SHP77 (cell line): ENCODE measurements around the gene ADPGK.

Experiments
- DNase-seq, 2 experiments: peaks; one replicate each; lab custom pipeline; 2025; lab: John Stamatoyannopoulos, UW

Gene ADPGK

DNA sequence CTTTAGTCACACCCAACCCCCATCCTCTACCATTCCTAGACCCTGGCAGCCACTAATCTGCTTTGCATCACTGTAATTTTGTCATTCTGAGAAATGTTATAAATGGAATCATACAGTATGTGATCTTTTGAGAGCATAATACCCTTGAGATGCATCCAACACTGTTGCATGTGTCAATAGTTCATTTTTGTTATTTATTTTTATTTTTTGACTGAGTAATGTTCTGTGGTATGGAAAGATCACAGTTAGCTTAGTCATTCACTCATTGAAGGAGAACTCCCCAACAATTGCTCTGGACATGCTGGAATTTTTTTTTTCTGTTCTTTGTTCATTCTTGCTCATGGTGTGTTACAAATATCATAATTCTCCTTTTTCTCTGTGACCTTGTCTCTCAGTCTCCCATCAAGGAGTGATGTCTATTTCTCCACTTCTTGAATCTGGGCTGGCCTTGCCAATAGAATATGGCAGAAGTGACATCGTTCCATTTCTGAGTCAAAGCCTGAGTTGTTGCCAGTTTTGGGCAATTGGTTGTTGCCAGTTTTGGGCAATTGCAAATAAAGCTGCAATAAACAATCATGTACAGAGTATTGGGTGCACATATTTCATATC is 6.8 kb upstream of the ADPGK start:
- no peak for DNase-seq

DNA sequence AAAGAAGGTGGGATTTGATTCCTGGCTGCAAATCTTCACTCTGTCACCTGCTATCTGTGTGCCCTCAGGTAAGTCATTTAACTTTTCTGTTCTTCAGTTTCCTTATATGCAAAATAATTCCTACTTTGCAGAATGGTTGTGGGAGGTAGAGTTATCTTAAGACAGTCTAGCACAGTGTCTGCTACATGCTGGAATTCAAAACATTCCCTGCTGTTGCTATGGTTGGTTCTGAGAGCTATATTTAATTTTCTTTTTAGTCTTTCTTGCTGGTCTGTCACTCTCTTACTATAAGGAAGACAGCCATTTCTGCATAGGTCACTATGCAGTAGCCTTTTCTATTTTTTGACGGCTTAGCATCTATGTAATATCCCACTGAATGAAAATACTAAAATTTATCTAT is 4.0 kb upstream of the ADPGK start:
- DNase-seq: no peak

DNA sequence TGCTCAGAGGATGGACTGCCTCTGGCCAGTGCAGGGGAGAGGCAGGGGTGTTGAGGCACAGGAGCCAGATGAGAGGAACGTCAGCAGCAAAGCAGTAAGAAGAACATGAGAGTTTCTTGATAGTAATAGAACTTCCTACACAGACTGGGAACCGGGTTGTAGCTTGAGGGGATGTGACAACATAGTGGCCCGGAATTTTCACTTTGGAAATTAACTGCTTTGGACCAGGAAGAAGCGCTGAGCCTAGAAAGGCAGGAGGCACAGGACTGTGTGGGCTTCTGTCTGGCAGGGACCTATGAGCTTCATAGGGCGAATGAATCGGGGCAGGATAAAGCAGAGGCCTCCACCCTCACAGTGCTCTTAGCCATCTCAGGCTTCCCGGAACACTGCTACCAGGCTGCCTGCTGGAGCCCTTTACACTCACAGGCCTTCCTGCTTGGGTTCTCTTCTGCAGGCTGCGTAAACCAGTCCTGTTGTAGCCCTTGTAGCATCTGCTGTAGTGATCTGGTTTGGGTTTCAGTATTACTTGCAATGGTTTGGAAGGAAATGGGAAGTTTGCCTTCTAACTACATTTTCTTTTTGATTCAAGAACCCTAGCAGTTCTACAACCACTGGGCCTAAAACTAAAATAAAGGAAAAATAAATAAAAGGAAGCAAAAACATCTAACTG is 3.3 kb upstream of the ADPGK start:
- DNase-seq: no peak

DNA sequence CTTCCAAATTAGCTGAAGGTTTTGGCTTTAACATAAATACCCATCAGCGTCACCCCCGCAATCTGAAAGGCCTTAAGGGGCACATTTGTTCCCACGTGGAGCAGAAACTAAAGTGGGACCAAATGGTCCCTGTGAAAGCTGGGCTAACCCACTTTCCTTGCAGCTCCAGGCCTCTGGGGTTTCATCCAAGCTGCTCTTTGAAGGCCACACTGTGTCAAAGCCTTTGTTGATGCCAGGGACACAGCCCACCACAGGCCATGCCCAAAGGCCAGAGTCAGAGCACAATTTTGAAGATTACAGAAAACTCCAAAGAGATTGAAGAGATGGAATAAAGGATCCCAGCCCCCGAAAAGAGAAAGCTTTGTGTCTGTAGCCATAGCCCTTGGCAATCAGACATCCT is 2.7 kb upstream of the ADPGK start:
- DNase-seq: no peak

DNA sequence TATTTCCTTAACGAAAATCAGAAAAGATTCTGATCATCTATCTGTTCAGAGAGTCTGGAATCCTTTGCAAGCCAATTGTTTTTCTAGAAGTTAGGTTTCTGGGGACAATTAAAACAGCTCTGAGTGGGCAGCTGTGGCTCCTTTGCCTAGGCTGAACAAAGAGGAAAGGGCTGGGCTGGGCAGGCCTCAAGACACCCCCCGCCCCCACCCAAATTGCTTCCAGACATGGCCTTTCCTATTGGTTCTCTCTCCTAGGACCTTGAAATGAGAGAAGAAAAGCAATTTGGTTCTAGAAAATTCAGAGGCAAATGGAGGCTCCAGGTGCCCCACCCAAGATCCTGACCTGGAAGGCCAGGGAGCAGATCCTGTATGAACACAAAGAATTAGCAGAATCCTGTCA is 2.3 kb upstream of the ADPGK start:
- no peak for DNase-seq

DNA sequence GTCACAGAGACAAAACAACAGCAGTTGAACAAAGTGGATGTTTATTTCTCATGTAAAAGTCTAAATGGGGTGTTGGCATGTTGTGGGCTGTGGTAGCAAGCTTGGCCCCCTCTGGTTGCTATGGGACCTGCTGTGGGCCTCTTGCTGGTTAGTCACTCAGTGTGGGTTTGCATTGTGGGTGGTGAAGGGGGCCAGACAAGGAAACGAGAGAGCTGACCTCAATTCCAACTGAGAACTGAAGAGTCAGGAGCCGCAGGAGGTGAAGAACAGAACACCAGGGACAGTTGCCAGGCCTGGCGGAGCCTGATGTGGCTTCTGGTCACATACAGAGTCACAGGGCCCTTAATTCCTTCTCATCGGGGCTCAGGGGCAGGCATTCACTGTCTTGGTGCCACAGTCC is 1.9 kb upstream of the ADPGK start:
- no peak for DNase-seq

DNA sequence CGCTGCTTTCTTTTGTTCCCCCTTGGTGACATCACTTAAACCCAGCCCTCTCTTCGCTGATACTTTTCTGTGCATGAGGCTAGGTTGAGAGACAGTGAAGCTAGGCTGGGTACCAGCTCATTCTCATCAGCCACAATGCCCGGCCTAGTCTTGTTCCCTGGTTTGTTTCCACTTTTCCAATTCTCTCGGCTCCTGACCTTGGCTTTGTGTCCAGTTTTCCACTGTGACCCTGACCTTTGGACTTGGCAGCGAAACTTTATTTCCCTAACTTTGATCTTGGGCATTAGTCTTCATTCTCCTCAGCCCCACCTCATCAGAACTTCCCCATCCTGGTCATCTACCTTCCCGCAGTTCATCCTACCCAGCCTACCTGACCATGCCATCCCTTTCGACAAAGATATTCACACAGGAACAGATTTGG is 908 bp upstream of the ADPGK start:
- no peak for DNase-seq

DNA sequence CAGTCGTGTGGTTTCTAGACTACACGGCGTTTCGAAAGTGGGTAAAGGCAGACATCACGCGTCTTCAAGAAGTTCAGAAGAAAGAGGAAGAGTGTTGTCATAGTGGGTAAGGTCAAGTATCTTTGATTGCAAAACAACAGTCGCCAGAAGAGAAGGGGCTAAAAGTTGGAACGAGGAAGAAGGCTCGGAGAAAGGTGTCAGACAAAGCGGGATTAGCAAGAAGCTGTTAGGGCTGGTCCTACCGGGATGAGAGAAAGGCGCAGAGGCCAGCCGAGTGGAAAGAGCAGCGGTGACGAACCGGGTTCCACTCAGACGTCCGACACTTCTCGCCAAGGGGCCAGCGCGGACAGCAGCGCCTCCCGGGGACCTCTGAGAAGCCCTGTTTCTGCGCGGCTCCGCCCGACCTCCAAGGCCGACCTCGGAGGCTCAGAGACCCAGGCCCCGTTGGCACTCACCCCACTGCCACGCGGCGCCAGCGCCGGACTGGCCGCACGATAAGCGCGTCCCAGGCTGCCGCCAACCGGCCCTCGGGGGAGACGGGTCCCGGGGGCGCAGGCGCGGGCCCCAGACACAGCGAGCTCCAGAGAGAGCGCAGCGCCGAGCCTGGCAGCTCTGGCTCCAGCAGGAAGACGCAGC is 436 bp downstream of the ADPGK start:
- DNase-seq: peak in 1 of 2 experiments; percentile 57

DNA sequence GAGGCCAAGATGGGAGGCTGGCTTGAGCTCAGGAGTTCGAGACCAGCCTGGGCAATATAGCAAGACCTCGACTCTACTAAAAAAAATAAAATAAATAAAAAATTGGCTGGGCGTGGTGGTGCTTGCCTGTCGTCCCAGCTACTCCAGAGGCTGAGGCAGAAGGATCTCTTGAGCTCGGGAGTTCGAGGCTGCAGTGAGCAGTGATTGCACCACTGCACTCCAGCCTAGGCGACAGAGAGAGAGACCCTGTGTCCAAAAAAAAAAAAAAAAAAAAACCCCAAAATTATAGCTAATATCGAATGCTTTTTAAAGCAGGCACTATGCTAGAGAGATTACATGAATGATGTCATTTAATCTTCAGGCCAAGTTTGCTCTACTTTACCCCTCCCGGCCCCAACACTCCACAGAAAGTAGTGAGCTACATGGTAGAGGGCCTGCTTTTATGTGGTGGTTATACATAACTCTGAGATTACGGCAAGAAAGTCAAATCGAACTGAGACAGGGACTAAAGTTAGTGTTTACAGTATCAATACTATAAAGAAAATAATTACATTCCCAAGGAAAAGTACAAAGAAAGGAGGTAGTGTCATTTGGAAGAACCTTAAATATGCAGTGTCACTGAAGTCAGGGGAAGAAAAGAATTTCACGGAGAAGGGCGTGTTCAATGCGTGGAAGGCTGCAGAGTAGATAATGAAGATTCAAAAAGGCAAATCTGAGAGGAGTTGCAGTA is 1.1 kb downstream of the ADPGK start:
- DNase-seq: no peak

DNA sequence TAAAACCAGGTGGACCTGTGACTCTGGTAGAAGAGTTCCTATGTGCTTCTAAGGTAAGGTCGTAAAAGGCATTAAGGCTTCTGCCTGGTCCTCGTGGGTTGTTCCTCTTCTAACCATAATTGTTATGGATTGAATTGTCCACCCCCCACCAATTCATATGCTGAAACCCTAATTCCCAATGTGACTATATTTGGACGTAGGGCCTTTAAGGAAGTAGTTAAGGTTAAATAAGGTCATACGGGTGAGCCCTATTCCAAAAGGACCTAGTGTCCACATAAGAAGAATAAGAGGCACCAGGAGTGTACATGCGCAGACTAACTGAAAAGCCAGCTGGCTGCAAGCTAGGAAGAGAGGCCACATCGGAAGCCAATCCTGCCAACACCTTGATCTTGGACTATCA is 1.9 kb downstream of the ADPGK start:
- no peak for DNase-seq

DNA sequence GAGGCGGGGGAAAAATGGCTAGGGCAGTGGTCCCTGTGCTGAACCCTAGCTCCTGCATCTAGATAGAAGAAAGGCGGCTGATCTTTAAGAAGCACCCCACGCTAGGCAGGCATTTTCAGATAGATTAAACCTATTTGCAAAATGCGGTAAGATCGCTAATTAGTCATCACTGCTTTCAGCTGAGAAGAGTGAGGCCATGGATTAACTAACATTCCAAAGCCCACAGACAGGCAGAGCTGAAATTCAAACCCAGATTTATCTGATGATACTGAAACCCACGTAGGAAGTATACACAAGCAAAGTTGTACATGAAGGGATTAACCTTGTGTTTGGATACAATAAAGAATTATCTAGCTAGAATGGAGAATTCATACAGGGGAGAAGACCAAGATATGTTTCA is 4.8 kb downstream of the ADPGK start:
- no peak for DNase-seq

DNA sequence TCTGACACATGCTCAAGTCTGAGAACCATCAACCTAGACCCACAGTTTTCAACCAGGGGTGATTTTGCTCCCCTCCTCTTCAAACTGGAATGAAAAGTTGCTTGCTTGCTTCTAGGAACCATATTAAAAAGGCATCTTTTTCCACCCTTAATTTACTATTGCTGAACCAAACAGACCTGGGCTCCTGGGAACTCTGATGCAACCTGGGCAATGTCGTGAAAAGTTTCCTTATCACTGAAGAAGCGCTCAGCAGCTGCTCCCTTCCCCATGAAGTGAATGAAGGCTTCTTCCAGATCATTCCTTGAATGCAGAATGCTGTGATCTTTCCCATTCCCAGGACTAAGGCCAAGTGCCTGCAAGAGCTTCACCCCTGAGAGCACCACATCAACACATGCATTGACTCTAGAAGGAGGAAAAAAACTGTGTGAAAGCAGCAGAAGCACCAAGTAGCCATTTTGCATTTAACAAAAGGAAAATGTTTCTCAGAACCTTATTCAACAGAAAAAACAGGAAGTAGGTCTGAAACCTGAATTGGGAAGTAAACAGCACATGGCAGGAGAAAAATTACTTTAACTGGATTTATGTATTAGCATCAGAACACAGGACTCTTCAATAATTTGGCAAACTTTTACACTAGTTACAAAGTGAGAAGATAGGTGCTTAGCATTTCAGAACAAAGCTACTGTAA is 8.7 kb downstream of the ADPGK start:
- DNase-seq: no peak

DNA sequence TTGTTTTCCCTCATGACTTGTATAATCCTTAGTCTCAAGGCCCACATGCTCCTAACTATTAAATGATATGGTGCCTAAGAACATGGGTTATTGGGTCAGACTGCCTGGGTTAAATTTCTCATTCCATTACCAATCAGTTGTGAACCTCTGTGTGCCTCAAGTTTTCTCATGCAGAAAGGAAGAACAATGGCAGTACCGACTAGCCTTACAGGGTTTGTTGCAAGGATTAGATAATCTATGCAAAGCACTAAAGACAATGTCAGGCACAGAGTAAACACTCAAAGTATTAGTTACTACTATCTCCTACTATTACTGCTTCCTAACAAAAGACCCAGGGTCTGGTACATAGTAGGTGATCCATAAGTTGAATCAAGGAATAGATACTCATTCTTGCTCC is 12.2 kb downstream of the ADPGK start:
- no peak for DNase-seq

DNA sequence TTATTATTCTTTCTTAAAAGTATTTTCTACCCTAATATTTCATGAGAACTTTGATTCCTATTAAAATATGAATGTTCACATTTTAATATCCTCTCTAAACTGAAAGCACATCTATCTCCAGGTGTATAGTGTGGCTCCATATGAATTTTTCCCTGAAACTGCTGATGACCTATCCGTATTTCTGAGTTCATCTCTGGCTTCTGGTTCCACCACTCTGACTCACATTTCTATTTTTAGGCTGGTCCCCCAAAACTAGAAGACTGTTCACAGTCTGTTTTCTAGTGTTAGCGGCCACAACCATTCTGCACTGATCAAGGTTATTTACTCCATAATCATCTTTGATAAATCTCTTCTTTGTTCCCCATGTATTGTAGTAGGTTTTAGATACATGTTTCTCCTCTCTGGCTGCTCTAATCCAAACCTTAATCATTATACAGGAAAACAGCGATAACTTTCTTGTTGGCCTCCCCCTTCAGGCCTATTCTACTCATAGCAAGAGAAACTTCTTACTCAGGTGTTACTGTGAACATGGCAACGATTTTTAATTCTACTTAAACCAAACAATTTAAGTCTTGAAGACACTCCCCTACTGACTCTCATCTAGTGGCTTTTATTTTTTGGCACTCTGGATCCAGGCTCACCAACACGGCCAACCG is 12.8 kb downstream of the ADPGK start:
- no peak for DNase-seq

DNA sequence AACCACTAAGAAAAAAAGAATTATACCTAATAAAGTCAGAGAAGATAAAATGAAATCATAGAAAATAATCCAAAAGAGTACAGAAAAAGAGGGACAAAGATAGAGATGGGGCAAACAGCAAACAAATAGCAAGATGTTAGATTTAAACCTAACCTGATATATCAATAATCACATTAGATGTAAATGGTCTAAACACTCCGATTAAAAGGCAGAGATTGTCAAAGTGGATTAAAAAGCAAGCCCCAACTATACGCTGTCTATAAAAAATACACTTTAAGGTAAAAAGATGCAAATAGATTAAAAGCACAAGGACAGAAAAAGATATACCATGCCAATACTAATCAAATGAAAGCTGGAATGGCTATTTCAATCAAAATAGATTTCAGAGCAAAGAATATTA is 16.8 kb downstream of the ADPGK start:
- no peak for DNase-seq

DNA sequence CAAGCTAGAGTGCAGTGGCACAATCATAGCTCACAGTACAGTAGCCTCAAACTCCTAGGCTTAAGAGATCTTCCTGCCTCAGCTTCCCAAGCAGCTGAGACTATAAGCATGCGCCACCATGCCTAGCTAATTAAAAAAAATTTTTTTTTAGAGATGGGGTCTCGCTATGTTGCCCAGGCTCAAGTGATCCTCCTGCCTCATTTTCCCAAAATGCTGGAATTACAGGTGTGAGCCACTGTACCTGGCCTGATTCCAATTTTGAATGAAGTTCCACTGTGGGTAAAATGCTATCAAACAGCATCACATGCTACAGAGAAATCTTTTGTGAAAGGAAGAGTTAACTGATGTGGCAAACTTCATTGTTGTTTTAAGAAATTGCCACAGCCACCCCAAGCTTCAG is 17.5 kb downstream of the ADPGK start:
- no peak for DNase-seq

DNA sequence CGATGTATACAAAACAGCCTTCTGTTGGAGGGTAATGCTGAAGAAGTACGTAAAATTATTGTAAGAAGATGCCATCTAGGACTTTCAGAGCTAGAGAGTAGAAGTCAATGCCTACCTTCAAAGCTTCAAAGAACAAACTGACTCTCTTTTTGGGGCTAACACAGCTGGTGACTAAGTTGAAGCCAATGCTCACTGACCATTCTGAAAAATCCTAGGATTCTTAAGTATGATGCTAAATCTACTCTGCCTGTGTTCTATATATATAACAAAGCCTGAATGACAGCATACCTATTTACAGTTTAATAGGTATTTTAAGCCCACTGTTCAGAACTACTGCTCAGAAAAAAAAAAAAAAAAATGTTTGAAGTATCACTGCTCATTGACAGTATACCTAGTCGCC is 18.9 kb downstream of the ADPGK start:
- DNase-seq: no peak

DNA sequence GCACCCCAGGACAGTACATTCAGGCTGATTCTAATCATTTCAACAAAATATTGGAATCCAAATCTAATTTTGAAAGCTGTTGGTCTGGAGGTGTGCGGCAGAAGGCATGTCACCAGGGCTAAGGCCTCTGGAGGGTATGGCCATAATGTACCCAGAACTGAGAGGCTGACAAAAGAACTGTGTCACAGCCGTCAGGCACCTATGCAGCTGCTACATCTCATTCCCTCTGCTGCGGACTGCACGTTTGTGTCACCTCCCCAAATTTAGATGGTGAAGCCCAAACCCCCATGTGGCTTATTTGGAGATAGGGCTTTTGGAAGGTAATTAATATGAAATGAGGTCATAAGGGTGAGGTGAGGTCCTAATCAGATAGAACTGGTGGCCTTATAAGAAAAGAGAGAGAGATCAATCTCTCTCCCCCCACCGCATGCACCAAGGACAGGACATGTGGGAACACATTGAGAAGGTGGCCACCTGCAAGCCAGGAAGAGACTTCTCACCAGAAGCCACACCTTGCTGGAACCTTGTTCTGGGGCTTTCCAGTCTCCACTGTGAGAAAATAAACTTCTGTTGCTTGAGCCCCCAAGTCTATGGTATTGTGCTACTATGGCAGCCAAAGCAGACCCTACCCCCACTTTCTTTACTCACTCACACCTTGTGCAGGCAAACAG is 22.8 kb downstream of the ADPGK start:
- DNase-seq: no peak

DNA sequence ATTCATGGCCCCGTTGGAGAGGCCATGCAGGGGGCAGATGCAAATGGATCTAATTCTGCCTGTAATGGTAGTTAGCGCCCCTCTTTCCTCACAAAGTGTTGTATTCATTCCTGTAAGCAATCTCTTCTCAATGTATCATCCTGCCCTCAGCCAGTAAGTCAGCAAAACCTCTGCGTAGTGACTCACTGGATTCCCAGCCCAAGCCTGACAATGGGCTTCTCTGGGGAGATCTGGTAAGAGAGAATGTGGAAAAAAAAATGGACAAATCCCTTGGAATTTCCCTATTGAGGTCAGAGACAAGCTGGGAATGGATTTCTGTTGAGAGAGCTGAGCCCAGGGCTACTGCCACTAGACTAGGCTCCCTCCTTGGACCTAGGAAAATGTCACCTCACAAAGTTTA is 25.4 kb downstream of the ADPGK start:
- DNase-seq: no peak

DNA sequence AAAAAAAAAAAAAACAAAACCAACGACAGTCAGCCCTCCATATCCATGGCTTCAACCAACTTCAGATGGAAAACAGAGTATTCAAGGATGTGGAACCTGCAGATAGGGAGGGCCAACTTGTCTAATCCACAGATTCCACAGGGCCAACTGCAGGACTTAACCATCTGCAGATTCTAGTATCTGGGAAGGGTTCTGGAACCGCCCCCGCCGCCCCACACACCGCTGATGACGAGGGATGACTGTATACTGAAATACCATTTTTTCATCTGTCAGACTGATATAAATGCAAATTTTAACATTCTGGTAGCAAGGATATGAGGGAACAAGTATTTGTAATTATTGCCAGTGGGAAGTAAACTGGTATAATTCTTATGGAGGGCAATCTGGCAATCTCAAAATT is 29.5 kb downstream of the ADPGK start:
- no peak for DNase-seq

DNA sequence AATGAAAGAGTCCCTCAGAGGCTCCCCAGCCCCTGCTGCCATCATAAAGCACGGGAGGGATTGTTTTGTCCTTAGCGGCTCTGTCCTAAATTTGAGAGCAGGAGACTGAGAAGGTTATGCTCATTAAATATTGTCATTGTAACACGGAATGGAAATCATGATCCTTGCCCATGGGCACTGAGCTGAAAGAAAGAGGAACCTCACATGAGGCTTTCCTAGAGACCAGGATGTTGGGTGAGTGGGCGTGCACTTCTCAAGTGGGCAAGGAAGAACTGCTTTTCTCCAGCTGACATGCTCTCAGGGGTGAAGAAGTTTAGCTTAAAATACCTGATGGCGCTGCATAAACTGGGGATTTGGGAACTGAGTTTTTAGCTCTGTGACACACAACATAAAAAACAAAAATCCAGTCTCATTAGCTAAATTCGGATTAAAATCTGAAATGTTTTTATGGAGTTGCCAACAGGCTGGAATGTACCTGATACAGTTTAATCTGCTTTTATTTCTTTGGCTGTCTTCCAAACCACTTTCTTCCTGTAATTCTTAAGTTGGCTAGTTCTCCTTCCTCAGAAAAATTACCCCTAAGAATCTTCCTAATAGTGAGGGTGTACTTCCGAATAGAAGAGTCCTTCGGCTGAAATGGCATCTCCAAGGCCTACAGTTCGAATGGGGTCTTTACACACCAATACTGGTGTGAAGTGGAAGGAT is 31.7 kb downstream of the ADPGK start:
- no peak for DNase-seq
